NOMO-1 treated with dmso at 0.1 percent for 144 hours (cell line): ENCODE results near the gene PDE8B.

Experiments
- DNase-seq: peaks from one replicate; lab custom pipeline; 2025; ENCODE audit not compliant: unreplicated experiment; lab: John Stamatoyannopoulos, UW

The PDE8B gene

GRCh38 chr5:77186652-77187370, 23.7 kb upstream of the PDE8B start:
- no peak for DNase-seq

DNA sequence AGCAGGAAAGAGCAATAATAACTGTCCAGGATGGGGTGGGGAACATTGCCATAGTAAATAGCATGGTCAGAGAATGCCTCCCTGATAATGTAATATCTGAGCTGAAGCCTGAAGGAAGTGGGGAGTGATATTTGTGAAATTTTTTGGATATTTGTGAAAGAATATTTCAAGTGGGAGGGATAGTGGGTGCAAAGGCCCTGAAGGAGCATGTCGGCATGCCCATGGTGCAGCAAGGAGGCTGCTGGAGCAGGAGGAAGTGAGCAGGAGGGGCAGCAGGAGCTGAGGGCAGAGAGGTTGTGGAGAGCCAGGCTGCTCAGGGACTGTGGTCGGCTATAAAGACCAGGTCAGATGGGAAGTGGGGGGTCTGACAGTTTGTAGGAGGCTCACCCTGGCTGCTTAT, 21.1 kb upstream of the PDE8B start:
- DNase-seq = no peak

DNA sequence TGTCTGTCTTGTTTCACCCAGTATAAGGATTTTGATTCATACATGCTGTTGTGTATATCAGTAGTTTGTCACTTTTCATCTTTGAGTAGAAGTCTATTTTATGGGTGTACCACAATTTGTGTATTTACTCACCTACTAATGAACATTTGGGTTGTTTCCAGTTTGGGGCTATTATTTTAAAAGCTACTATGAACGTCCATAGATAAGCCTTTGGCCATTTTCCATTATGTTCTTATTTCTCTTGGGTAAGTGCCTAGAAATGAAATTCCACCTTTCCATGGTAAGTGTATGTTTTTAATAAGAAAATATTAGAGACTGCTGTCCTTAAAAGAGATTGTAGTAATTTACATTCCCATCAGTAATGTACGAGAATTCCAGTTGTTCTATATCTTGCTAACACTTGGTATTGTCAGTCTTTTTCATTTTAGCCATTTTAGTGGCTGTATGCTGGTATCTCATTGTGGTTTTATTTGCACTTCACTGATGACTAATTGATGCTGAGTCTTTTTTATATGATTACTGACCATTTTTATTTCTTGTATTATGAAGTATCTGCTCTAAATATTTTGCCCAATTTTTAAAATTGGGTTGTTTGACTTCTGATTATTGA, 17.9 kb upstream of the PDE8B start:
- DNase-seq = no peak

- no peak for DNase-seq
These were observed 15.7 kb upstream of the PDE8B start for GRCh38 chr5:77194762-77195161.

GRCh38 chr5:77197840-77198554, 12.5 kb upstream of the PDE8B start:
- no peak for DNase-seq

- DNase-seq = no peak
These were observed 9.8 kb upstream of the PDE8B start for GRCh38 chr5:77200663-77201062.

- no peak for DNase-seq
These were observed 8.3 kb upstream of the PDE8B start for GRCh38 chr5:77202145-77202544.

GRCh38 chr5:77204967-77205366, 5.5 kb upstream of the PDE8B start:
- DNase-seq = no peak

GRCh38 chr5:77208507-77209163, 1.8 kb upstream of the PDE8B start:
- no peak for DNase-seq

DNA sequence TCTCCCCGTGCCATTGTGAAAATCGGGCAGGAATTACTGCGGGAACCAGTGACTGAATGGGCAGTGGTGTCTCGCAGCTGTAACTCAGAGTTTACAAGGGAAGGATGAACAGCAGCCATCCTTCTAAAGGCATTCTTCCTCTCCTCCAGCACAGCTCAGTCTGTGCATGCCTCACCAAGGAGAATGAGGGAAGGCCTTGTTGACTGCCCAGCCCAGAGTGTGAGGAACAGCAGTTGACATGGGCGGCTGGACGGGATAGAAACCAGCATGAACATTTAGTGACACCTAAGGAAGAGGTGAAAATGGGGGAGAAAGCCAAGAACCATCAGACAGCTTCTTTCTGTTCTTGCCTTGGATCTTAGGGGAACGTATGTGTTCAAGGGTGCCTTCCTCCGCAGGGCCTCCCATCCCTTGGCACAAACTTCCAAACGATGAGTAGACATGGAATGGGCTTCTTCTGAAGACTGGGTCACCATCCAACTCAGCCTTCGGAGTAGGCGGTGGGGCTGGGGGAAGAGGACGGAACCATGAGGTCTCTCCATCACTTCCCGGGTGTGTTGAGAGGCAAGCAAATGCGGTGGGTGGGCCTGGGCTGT, 887 bp upstream of the PDE8B start:
- DNase-seq = no peak

DNA sequence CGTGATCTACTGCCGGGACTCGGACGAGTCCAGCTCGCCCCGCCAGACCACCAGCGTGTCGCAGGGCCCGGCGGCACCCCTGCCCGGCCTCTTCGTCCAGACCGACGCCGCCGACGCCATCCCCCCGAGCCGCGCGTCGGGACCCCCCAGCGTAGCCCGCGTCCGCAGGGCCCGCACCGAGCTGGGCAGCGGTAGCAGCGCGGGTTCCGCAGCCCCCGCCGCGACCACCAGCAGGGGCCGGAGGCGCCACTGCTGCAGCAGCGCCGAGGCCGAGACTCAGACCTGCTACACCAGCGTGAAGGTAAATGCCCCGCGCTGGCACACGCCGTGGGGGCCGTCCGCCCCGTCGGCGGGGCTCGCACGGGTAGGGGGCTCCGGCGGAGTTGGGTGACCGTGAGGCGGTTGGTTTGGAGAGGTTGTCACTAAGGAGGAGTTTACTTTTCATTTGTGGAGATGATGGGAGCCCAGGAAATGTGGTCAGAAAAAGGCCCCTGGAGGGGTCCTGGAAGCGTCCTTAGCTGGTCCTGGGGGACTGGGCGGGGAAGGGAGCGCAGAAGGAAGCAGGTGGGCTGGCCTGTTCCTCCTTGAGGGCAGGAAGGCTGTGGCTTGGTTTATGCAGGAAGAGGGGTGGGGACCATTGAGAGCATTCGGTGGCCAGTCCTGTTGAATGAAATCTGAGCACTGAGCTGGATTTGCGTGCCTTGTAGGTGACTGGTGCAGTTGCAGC, 647 bp downstream of the PDE8B start:
- no peak for DNase-seq

GRCh38 chr5:77211691-77212047, 1.2 kb downstream of the PDE8B start:
- no peak for DNase-seq

DNA sequence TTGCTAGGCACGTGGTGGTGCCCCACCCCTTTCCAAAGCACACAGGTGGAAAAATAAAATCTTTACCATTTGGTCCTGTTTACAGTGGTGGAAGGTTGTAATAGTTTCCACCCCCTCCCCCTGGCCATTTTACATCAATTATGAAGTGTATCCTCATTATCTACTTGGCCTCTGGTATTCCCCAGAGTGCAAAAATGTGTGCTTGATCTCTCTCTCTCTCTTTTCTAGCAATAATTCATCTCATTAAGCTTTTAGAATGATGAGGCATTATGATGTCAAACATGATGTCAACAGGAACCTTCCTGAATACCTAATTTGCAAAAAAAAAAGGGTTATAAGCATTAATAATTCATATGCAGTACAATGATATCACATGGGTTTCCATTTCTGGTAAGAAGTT, 3.1 kb downstream of the PDE8B start:
- no peak for DNase-seq

- DNase-seq = no peak
These were observed 3.7 kb downstream of the PDE8B start for GRCh38 chr5:77214151-77214550.

DNA sequence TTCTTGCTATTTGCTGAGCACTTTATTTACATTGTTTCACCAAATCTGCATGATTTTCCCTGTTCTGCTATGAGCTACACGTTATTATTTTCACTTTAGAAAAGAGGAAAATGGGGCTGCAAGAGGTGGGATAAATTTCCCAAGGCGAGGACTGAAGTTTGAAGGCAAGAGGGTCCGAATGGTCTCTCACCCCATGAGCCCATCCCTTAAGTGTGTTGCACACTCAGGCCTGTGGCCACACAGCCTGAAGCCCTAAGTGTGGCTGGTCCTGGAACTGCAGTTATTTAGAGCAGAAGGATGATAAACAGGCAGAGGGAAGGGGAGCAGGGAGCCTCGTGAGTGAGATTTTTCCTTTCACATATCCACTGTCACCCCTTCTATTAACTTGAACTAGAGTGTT, 7.8 kb downstream of the PDE8B start:
- DNase-seq = no peak

DNA sequence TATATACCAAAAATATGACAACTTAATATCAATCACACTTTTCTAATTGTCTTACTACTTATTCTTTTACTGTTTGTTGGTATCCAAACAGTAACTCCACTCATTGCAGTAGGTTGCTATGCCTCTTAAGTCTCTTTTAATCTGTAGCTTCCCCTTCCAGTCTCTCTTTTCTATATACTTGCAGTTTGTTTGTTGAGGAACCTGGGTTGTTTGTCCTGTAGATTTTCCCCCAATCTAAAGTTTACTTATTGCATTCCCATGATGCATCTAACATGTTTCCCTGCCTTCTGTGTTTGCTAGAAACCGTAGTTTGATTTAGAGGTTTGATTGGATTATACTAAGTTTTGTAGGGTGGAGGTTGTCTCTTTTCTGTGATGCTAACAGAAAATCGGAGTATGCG, 10.6 kb downstream of the PDE8B start:
- no peak for DNase-seq

DNA sequence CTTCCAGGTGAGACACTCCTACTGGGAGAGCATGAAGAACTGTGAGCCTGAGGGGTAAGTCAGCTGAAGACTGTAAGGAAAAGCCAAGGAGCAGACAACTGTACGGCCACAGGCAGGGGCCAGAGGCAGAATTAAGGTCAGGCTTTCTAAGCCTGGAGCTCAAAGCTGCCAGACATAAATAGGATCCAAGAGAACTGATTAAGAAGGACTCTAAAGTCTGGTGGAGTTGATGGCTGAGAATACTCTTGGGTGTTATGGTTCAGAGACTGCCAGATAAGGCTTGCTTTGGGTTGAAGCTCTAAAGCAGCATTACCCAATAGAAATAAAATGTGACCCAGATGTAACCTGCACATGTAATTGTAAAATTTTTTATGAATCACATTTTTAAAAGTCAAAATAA, 12.2 kb downstream of the PDE8B start:
- no peak for DNase-seq

DNA sequence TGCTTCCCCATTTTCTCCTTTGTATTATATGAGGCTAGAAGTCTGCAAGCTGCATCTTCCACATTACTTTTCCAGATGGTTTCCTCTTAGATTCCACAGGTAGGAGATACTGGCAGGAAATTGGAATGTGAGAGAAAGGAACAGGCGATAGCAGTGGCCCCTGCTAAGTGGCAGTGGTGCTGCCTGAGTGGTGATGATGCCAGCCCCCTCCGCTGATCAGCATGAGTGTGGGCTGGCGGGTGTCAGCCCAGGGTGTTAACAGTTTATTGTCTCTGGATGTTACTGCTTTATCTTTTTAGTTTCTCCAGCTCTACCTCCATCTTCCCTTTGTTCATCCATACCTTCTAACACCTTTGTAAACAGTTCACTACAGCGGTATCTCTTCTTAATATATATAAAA, 13.2 kb downstream of the PDE8B start:
- no peak for DNase-seq

DNA sequence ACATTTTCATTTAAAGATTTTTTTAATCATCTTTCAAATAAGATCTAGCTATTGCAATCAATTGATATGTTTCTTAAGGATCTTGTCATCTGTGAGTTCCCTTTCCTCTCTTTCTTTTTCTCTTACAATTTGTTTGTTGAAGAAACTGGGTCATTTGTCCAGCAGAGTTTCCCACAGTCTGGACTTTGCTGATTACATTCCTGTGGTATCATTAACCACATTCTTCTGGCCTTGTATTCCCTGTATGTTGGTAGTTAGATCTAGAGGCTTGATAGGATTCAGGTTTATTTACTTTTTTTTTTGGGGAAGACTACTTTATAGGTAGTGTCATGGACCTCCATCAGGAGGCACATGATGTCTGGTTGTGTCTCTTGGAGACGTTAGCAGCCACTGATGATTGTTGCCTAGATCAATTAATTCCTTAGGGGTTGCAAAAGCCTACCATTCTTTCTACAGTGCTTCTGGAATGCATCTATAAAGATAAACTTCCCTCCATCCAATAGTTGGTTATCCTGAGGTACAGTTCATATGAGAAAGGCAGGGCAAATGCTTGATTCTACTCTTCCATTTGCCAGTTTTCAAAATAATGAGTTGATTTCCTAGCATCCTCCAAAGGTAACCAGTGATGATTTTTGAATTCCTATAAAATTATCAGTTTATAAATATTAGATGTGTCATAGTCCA, 14.3 kb downstream of the PDE8B start:
- DNase-seq = no peak

GRCh38 chr5:77225531-77225930, 15.1 kb downstream of the PDE8B start:
- DNase-seq = no peak
